ENCODE results near the gene ADGRD1.

Gene ADGRD1

GRCh38 chr12:131015581-131016337 lies 62.1 kb downstream of the ADGRD1 start:
- POLR2A ChIA-PET: no interaction called here
- TF ChIP-seq, protein P1, sequence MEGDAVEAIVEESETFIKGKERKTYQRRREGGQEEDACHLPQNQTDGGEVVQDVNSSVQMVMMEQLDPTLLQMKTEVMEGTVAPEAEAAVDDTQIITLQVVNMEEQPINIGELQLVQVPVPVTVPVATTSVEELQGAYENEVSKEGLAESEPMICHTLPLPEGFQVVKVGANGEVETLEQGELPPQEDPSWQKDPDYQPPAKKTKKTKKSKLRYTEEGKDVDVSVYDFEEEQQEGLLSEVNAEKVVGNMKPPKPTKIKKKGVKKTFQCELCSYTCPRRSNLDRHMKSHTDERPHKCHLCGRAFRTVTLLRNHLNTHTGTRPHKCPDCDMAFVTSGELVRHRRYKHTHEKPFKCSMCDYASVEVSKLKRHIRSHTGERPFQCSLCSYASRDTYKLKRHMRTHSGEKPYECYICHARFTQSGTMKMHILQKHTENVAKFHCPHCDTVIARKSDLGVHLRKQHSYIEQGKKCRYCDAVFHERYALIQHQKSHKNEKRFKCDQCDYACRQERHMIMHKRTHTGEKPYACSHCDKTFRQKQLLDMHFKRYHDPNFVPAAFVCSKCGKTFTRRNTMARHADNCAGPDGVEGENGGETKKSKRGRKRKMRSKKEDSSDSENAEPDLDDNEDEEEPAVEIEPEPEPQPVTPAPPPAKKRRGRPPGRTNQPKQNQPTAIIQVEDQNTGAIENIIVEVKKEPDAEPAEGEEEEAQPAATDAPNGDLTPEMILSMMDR (IDR thresholded peaks at IDR 0.05; ENCODE audit: insufficient read depth, low read length, missing control alignments): no peak
- no peak for DNase-seq (ENCODE audit: low read depth, low spot score)
- CTCF ChIA-PET: no interaction called here
- no peak overlapping the region for H3K4me3 ChIP-seq (ENCODE audit: low read depth, low read length)

DNA sequence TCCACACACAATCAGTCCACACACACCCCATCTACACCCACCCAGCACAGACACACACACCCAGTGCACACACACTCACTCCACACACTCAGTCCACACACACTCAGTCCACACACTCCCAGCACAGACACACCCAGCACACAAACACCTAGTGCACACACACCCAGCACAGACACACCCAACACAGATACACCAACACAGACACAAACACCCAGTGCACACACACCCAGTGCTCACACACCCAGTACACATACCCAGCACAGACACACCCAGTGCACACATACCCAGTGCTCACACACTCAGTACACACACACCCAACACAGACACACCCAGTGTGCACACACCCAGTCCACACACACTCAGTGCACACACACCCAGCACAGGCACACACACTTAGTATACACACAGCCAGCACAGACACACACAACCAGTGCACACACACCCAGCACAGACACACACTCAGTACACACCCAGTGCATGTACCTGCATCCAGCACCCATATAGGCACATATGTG lies 63.8 kb downstream of the ADGRD1 start:
- no peak overlapping the region for H3K4me3 ChIP-seq (ENCODE audit: low read depth, low read length)
- POLR2A ChIA-PET: no interaction called here
- TF ChIP-seq, protein P1 (IDR thresholded peaks at IDR 0.05; ENCODE audit: insufficient read depth, low read length, missing control alignments): no peak
- CTCF ChIA-PET: no interaction called here
- DNase-seq (ENCODE audit: low read depth, low spot score): no peak

DNA sequence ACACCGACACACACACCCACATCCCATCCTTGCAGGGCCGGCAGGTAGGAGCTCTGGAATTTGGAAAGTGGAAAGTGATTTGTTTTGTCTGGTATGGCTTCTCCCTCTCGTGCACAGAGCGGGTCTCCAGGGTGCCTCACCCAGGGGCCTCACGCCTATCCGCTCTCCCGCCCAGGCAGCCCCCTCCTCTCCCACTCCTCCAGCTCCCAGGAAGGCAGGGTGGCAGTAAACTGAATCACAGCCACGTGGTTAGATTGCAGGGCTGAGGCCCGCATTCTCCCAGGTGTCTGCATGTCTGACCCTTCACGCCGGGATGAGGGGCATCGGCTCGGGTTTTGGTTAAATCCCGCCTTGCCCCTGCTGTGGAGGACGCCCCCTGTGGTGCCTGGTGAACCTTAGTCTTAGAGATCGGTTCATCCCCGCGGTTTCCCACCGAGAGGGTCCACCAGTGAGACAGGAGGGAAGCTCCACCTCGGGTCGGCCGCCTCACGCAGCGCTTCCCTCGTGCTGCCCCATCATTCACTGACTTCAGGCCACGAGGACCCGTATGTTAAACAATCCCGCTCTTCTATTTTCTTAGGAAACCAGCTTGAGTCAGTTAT lies 64.4 kb downstream of the ADGRD1 start:
- H3K4me3 ChIP-seq (ENCODE audit: low read depth, low read length): no peak overlapping the region
- ChIA-PET CTCF (no interaction called here), POLR2A (no interaction called here)
- no peak for DNase-seq (ENCODE audit: low read depth, low spot score)
- TF ChIP-seq, protein P1 (IDR thresholded peaks at IDR 0.05; ENCODE audit: insufficient read depth, low read length, missing control alignments): no peak

- ChIA-PET CTCF (no interaction called here), POLR2A (no interaction called here)
- no peak overlapping the region for H3K4me3 ChIP-seq (ENCODE audit: low read depth, low read length)
- no peak for DNase-seq (ENCODE audit: low read depth, low spot score)
- TF ChIP-seq, protein P1 (IDR thresholded peaks at IDR 0.05; ENCODE audit: insufficient read depth, low read length, missing control alignments): no peak
Observed at GRCh38 chr12:131018808-131019397, 65.2 kb downstream of the ADGRD1 start.

DNA sequence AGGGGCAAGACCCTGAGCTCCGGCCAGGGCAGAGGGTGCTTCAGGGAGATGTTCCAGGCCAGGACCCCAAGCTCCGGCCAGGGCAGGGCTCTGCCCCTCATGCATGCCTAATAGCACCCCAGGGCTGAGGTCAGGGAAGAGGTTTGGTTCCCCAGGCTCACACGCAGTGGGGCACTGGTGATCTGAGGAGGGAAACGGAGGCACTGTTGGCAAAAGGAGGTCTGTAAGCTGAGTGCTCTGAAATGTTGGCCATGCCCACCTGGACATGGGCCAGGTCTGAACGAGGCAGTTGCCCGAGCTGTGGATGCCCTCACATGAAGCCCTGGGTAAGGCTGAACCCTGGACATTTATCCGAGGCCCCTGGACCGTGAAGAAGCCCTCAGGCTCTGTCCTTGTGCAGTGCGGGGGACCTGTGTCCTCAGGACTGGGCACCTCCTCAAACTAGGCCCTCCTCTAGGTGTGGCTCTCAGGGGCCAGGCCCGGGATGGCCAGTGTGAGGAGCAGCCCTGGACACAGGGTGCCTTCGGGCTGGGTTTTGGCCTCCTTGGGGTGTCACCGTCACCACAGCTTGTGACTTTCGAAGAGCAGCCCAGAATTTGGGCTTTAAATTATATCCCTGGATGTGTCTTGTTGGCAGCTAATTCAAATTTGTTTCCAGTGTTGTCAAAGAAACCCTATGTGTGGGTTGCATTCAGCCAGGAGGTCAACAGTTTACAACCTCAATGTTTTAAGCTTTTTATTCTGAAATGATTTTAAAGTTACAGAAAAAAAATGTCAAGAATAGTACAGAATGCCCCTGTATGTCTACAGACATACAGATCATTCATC lies 66.8 kb downstream of the ADGRD1 start:
- no peak for DNase-seq (ENCODE audit: low read depth, low spot score)
- ChIA-PET CTCF (no interaction called here), POLR2A (no interaction called here)
- TF ChIP-seq, protein P1 (IDR thresholded peaks at IDR 0.05; ENCODE audit: insufficient read depth, low read length, missing control alignments): no peak
- no peak overlapping the region for H3K4me3 ChIP-seq (ENCODE audit: low read depth, low read length)

All from AG04449 (cell line).